SH-SY5Y (cell line): ENCODE results near the gene ZNF746.

Experiments used
- GATA2 ChIP-seq: IDR thresholded peaks from 2 replicates; pipeline ENCODE4 v1.6.1; 2011; ENCODE audit warnings: mild to moderate bottlenecking, low read depth, low read length
- GATA3 ChIP-seq: IDR thresholded peaks from 2 replicates; pipeline ENCODE4 v1.6.1; 2011; ENCODE audit warnings: low read depth, mild to moderate bottlenecking, low read length, moderate library complexity

- TF ChIP-seq GATA2, result no peak
- TF ChIP-seq GATA3, result no peak
These were observed 7.4 kb downstream of the ZNF746 start for GRCh38 chr7:149490083-149490760.
